ENCODE data around the gene RAB11FIP2. TPM values are rescaled to one million over a fixed set of nuclear protein-coding genes. Genes with fewer than 3 reads are reported as not detected.
A peak's percentile ranks its signal among the peaks of the same experiment; 100 is the strongest.

Gene RAB11FIP2
- polyA plus RNA-seq, 2 of the 4 experiments (the other 2 are of a cell fraction), result 10.0 to 29.3 TPM

DNA sequence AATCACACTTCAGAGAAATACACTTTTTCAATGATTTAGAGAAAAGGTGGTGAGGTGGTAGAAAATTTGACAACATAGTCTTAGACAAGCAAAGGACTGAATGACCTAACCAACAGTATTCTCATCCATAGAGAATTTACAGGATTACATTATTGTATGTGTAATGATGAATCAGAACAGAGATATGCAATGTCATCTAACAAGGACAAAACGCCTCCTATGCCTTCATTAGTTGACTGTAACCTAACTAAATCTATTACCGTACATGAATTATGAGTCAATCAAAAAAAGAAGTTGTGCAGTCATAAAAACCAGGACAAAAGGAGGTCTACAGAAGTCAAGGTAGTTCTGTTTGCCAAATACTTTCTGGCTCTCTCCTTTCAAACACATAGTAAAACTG, 66.5 kb downstream of the RAB11FIP2 start:
- CTCF ChIA-PET, result interaction anchor here (0.8 to 1.2 kb wide), 3 partner anchors 12 to 262 kb away, joined by 3 read pairs; no protein-coding TSS in a partner anchor
- POLR2A ChIA-PET, result no interaction called here
- 10% methylated on average over 2 of the region's 2 CpGs for WGBS (ENCODE audit: missing lambda C conversion rate)
- Histone ChIP-seq H3K4me1 (peaks cover 7% of the 10 kb centered on the region; the same call in 1 of the 3 replicates), H3K4me2 (peak overlapping the region; percentile 16; the same call in 2 of the 3 replicates), H3K9me3 (no peaks in the 10 kb centered on the region), H3K27ac (no peak overlapping the region), H3K4me3 (no peak overlapping the region)
- DNase-seq (ENCODE audit: low read depth in 1 of 2, low spot score in 1 of 2) (peak; percentile 14 to 24), FAIRE-seq (no peak), ATAC-seq (peak; percentile 62 to 77; a peak in 4 of 6 replicates)
- TF ChIP-seq FOSL2 (IDR thresholded peaks at IDR 0.05), result no peak
- peak; percentile 47 for TF ChIP-seq FOSL2 (CRISPR knock-in tag; IDR thresholded peaks at IDR 0.05)
- TF ChIP-seq ZC3H11A (IDR thresholded peaks at IDR 0.05), result no peak
- no peak for TF ChIP-seq SREBF2 (IDR thresholded peaks at IDR 0.05)
- TF ChIP-seq MYC (IDR thresholded peaks at IDR 0.05; ENCODE audit: borderline replicate concordance, low read length), result no peak
- TF ChIP-seq JUNB (IDR thresholded peaks at IDR 0.05), result peak; percentile 39; the same call in 1 of the 2 replicates
- no peak for TF ChIP-seq HEYL (CRISPR knock-in tag; IDR thresholded peaks at IDR 0.05)

DNA sequence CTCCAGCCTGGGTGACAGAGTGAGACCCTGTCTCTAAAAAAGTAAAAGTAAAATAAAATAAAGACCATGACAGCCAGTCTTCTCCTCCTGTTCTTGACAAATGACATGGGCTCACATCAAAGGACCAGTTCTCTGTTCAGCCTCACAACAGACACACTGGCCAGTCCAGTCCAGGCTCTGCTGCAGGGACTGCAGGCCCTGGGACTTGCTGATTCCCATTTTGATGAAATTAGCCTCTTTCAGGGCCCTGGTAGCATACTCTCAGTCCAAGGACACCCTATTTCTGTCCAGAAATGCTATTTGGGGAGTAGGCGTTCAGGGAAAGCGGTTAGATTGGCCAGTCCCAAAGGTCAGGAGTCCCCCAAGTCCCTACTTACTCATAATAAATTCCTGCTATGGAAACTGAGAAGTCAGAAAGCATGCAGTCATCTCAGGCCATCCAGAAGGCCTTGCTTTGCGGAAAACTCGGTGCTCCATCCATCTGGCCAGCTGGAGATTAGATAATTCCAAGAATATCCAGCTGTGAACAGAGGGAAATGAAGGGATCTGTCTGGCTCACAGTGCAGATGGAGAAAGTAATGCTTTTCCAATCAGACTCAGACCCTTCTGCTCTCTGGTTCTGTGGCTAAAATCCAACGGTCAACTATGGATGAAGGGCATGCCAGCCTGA, 74.4 kb downstream of the RAB11FIP2 start:
- H3K4me3 ChIP-seq, result no peak overlapping the region
- no peaks in the 10 kb centered on the region for H3K9me3 ChIP-seq
- H3K27ac ChIP-seq, result no peak overlapping the region
- H3K4me2 ChIP-seq, result no peak overlapping the region
- ATAC-seq (no peak), DNase-seq (ENCODE audit: low read depth in 1 of 2, low spot score in 1 of 2) (no peak), FAIRE-seq (no peak)
- POLR2A ChIA-PET, result no interaction called here
- no peak for TF ChIP-seq BHLHE40 (IDR thresholded peaks at IDR 0.05; ENCODE audit: low read depth, low read length)
- no peak for TF ChIP-seq NR3C1 (IDR thresholded peaks at IDR 0.05)
- no peak for TF ChIP-seq KDM5A (IDR thresholded peaks at IDR 0.05)
- no peak for TF ChIP-seq CHD4 (IDR thresholded peaks at IDR 0.05; ENCODE audit: borderline replicate concordance)
- CTCF ChIA-PET, result interaction anchor here (0.7 kb wide), 2 partner anchors 11 to 268 kb away, joined by 3 read pairs; no protein-coding TSS in a partner anchor
- H3K4me1 ChIP-seq, result no peaks in the 10 kb centered on the region
- WGBS (ENCODE audit: missing lambda C conversion rate), result 26% methylated on average over 5 of the region's 5 CpGs

DNA sequence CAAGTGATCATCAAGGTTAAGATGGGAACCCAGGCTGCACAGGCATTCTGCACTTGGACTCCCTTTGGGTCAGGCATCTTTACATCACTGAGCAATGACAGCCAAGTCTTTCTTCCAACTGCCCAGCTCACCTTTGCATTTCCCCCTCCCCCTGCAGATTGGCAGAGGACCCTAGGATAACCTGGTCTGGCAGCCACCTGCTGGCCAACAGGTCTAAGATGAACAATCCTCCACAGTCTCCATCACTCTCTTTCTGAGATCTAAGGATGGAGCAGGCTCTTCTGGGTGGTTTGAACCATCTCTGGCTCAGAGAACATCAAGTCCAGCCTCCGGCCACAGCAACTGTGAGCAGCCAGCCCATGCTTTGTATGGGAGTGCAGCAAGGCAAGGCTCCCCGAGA, 75.8 kb downstream of the RAB11FIP2 start:
- ATAC-seq (no peak), FAIRE-seq (no peak), DNase-seq (ENCODE audit: low read depth in 1 of 2, low spot score in 1 of 2) (no peak)
- ChIA-PET CTCF (no interaction called here), POLR2A (no interaction called here)
- H3K4me3 ChIP-seq, result no peak overlapping the region
- H3K27ac ChIP-seq, result no peak overlapping the region
- H3K4me1 ChIP-seq, result no peaks in the 10 kb centered on the region
- H3K4me2 ChIP-seq, result no peak overlapping the region
- TF ChIP-seq RNF2 (IDR thresholded peaks at IDR 0.05; ENCODE audit: borderline replicate concordance, low read depth) (no peak), HDAC2 (IDR thresholded peaks at IDR 0.05) (no peak), FOSL2 (IDR thresholded peaks at IDR 0.05) (no peak), FOSL2 (CRISPR knock-in tag; IDR thresholded peaks at IDR 0.05) (no peak), TFCP2L1 (CRISPR knock-in tag; IDR thresholded peaks at IDR 0.05) (no peak), NFE2L2 (conservative IDR thresholded peaks at IDR 0.05; ENCODE audit: low read length) (no peak), EP300 (IDR thresholded peaks at IDR 0.05) (no peak), ZFP36 (IDR thresholded peaks at IDR 0.05; ENCODE audit: borderline replicate concordance, partially characterized antibody) (no peak), RCOR1 (IDR thresholded peaks at IDR 0.05; ENCODE audit: low read depth, low read length) (no peak), NR3C1 (IDR thresholded peaks at IDR 0.05) (no peak)
- TF ChIP-seq, protein P1, sequence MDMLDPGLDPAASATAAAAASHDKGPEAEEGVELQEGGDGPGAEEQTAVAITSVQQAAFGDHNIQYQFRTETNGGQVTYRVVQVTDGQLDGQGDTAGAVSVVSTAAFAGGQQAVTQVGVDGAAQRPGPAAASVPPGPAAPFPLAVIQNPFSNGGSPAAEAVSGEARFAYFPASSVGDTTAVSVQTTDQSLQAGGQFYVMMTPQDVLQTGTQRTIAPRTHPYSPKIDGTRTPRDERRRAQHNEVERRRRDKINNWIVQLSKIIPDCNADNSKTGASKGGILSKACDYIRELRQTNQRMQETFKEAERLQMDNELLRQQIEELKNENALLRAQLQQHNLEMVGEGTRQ (IDR thresholded peaks at IDR 0.05), result no peak
- TF ChIP-seq, protein P2, sequence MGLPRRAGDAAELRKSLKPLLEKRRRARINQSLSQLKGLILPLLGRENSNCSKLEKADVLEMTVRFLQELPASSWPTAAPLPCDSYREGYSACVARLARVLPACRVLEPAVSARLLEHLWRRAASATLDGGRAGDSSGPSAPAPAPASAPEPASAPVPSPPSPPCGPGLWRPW (IDR thresholded peaks at IDR 0.05), result no peak
- TF ChIP-seq, protein P3, sequence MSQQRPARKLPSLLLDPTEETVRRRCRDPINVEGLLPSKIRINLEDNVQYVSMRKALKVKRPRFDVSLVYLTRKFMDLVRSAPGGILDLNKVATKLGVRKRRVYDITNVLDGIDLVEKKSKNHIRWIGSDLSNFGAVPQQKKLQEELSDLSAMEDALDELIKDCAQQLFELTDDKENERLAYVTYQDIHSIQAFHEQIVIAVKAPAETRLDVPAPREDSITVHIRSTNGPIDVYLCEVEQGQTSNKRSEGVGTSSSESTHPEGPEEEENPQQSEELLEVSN (IDR thresholded peaks at IDR 0.05; ENCODE audit: borderline replicate concordance, low read depth), result no peak
- H3K9me3 ChIP-seq, result no peaks in the 10 kb centered on the region
- 47% methylated on average over 2 of the region's 2 CpGs for WGBS (ENCODE audit: missing lambda C conversion rate)

Data from A549 (cell line).